Spleen (tissue), 7 donors: ENCODE results near the gene LCE7A.

ENCODE experiments used
- POLR2A ChIP-seq, 3 donors: fragments of 450-650 bp; IDR thresholded peaks; one replicate each; pipeline ENCODE4 v1.5.1; 2017; ENCODE audit warnings: antibody characterized with exemption in 3 of 3, mild to moderate bottlenecking in 1 of 3
- POLR2AphosphoS5 ChIP-seq, 3 donors: sonication (generic); formaldehyde crosslinking; IDR thresholded peaks; one replicate each; pipeline ENCODE4 v1.5.1; 2017; ENCODE audit warnings: antibody characterized with exemption in 3 of 3
- TF ChIP-seq, protein P1 (sequence below), 11 experiments: fragments of 200-600 bp in 7 of 11; fragments of 450-650 bp in 4 of 11; sonication (generic) in 4 of 11; IDR thresholded peaks in 8 of 11; conservative IDR thresholded peaks in 3 of 11; 1 replicate in 7 of 11; 2 replicates in 4 of 11; pipeline versions ENCODE4 v1.4.0 to v1.8.0; 2016 to 2021; ENCODE audit warnings: antibody characterized with exemption in 11 of 11, inconsistent platforms in 4 of 11, mild to moderate bottlenecking in 1 of 11
- donor health status: DM: no; HTN: no; CAD: no; lungs with moderate emphysema.
- donor health status: DM: no; HTN: no; CAD: no.
- donor health status: DM: no; HTN: no; CAD: no.

DNA sequence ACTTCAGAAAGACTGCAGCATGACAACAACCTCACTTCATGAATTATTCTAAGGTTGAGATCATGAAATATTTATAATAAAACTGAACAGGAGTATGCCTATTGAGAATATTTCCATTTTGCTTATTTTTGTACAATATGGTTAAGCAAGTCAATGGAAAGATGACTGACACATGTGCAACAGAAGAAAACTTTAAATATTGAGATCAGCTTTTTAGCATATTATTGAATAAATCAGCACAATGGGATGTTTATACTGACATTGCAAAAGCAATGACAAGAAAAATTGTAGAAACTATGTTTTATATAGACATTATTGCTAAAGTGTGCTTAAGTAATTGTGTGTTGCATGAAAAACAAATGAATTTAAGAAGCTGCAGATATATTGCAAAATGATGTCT lies 4.6 kb downstream of the LCE7A start:
- TF ChIP-seq, protein P1, sequence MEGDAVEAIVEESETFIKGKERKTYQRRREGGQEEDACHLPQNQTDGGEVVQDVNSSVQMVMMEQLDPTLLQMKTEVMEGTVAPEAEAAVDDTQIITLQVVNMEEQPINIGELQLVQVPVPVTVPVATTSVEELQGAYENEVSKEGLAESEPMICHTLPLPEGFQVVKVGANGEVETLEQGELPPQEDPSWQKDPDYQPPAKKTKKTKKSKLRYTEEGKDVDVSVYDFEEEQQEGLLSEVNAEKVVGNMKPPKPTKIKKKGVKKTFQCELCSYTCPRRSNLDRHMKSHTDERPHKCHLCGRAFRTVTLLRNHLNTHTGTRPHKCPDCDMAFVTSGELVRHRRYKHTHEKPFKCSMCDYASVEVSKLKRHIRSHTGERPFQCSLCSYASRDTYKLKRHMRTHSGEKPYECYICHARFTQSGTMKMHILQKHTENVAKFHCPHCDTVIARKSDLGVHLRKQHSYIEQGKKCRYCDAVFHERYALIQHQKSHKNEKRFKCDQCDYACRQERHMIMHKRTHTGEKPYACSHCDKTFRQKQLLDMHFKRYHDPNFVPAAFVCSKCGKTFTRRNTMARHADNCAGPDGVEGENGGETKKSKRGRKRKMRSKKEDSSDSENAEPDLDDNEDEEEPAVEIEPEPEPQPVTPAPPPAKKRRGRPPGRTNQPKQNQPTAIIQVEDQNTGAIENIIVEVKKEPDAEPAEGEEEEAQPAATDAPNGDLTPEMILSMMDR (IDR thresholded peaks at IDR 0.05 in 8 of 11, conservative IDR thresholded peaks at IDR 0.05 in 3 of 11), result no peak
- TF ChIP-seq POLR2AphosphoS5 (IDR thresholded peaks at IDR 0.05) (no peak), POLR2A (IDR thresholded peaks at IDR 0.05) (no peak)
